GM12874 (cell line): ENCODE data around the gene TRDN.

Experiments
- CTCF ChIP-seq: IDR thresholded peaks from 2 replicates; pipeline ENCODE4 v1.5.1; 2011; ENCODE audit warnings: low read depth, mild to moderate bottlenecking, control low read depth, low read length, moderate library complexity; ENCODE audit not compliant: insufficient read depth

TRDN gene, protein sequence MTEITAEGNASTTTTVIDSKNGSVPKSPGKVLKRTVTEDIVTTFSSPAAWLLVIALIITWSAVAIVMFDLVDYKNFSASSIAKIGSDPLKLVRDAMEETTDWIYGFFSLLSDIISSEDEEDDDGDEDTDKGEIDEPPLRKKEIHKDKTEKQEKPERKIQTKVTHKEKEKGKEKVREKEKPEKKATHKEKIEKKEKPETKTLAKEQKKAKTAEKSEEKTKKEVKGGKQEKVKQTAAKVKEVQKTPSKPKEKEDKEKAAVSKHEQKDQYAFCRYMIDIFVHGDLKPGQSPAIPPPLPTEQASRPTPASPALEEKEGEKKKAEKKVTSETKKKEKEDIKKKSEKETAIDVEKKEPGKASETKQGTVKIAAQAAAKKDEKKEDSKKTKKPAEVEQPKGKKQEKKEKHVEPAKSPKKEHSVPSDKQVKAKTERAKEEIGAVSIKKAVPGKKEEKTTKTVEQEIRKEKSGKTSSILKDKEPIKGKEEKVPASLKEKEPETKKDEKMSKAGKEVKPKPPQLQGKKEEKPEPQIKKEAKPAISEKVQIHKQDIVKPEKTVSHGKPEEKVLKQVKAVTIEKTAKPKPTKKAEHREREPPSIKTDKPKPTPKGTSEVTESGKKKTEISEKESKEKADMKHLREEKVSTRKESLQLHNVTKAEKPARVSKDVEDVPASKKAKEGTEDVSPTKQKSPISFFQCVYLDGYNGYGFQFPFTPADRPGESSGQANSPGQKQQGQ

GRCh38 chr6:123636782-123637181, at the start of gene TRDN:
Gene TRDN, minus strand, starts transcription at chr6:123636950. Its CDS starts 175 bp downstream, at chr6:123636775.
- TF ChIP-seq CTCF: no peak

GRCh38 chr6:123681957-123682462, 45.3 kb upstream of the TRDN start:
- TF ChIP-seq CTCF: no peak

- TF ChIP-seq CTCF: no peak
Observed at GRCh38 chr6:123677897-123678296, 41.1 kb upstream of the TRDN start.

DNA sequence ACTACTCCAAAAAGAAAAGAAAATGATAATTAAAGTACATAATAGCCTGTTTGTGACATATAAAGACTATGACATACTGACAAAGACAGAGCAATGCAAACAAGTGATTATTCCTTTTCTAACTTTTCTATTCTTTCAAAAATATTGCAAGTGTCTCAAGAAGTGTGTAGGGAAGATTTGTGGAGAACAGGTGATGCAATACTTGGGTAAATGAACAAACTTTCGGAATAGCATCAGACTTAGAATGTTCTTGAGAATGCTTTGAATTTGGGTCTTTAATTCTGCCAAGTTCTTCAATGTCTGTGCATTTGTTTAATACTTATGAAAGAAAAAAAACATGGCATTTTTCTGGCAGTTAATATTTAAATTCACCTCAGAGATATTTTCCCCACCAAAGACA, 40.0 kb upstream of the TRDN start:
- no peak for TF ChIP-seq CTCF

DNA sequence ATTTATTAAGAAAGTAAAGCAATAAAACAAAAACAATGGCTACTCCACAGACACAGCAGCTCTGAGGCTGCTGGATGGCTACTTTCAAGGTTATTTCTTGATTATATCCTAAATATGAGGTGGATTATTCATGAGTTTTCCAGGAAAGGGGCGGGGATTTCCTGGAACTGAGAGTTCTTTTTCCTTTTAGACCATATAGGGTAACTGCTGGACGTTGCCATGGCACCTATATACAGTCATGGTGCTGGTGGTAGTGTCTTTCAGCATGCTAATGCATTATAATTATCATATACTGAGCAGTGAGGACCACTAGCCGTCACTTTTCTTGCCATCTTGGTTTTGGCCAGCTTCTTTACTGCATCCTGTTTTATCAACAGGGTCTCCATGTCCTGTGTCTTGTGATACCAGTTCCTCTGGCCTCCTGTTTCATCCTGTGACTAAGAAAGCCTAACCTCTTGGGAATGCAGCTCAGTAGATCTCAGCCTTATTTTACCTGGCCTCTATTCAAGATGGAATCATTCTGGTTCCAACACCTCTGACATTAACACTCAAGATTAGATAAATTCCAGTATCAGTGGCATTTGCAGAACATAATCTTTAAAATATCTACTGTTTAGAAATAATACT, 32.3 kb upstream of the TRDN start:
- no peak for TF ChIP-seq CTCF

- TF ChIP-seq CTCF: no peak
Observed at GRCh38 chr6:123668063-123668462, 31.3 kb upstream of the TRDN start.

- TF ChIP-seq CTCF: no peak
Observed at GRCh38 chr6:123663436-123663835, 26.7 kb upstream of the TRDN start.
